Activated T-cell treated with anti-CD3 and anti-CD28 coated beads, Interleukin-2, amount 50 U/mL, for 4 hours (primary cell): ENCODE data around the gene ASPA. TPM values are rescaled to one million over a fixed set of nuclear protein-coding genes. Genes with fewer than 3 reads are reported as not detected.

ENCODE experiments used
- ATAC-seq, 2 donors: fragments of 200-7000 bp; cut with Tn5 transposase; one replicate each; pipeline ENCODE4 v1.10.0; 2021
- DNase-seq: peaks from one replicate; pipeline ENCODE4 v3.0.0-alpha.2; 2020
- H3K27me3 Mint-ChIP-seq: one replicate; pipeline ENCODE4 v1.8.0; 2021; ENCODE audit warnings: low read depth, mixed read lengths
- H3K36me3 Mint-ChIP-seq: one replicate; pipeline ENCODE4 v1.8.0; 2022; ENCODE audit warnings: mixed read lengths; ENCODE audit not compliant: insufficient read depth
- H3K4me1 Mint-ChIP-seq: one replicate; pipeline ENCODE4 v1.8.0; 2021; ENCODE audit warnings: low read depth, mixed read lengths
- H3K4me3 Mint-ChIP-seq: one replicate; pipeline ENCODE4 v1.8.0; 2021; ENCODE audit warnings: mild to moderate bottlenecking, moderate library complexity, mixed read lengths
- H3K9me3 Mint-ChIP-seq: one replicate; pipeline ENCODE4 v1.8.0; 2021; ENCODE audit warnings: mixed read lengths
- total RNA-seq, 3 donors: library from RNA; stranded (reverse); gene quantifications; one replicate each; pipeline ENCODE4 v1.2.1, GENCODE V29; 2021

ASPA gene
- total RNA-seq, 3 donors from 2014 or later = not detected

DNA sequence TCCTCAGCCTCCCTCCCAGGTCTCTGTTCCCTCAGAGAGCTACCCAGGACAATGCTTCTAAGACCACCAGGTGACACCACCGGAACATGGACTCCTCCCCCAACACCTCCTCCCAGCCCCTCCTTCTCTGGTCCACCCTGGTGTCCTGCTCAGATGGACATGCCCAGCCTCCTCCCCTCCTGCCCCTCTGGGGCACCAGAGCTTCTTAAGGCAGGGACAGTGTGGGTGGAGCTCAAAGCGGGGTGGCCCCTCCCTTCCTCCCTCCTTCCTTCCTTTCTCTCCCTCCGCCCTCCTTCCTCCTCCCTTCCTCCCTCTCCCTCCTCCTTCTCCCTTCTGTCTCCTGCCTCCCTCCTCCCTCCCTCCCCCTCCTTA, 59.1 kb downstream of the ASPA start:
- H3K4me1 Mint-ChIP-seq = peaks cover 4% of the 10 kb centered on the region
- H3K9me3 Mint-ChIP-seq = no peaks in the 10 kb centered on the region
- no peaks in the 10 kb centered on the region for H3K36me3 Mint-ChIP-seq
- ATAC-seq (no peak), DNase-seq (no peak)
- peaks cover 4% of the 10 kb centered on the region for H3K27me3 Mint-ChIP-seq
- H3K4me3 Mint-ChIP-seq = no peak overlapping the region

DNA sequence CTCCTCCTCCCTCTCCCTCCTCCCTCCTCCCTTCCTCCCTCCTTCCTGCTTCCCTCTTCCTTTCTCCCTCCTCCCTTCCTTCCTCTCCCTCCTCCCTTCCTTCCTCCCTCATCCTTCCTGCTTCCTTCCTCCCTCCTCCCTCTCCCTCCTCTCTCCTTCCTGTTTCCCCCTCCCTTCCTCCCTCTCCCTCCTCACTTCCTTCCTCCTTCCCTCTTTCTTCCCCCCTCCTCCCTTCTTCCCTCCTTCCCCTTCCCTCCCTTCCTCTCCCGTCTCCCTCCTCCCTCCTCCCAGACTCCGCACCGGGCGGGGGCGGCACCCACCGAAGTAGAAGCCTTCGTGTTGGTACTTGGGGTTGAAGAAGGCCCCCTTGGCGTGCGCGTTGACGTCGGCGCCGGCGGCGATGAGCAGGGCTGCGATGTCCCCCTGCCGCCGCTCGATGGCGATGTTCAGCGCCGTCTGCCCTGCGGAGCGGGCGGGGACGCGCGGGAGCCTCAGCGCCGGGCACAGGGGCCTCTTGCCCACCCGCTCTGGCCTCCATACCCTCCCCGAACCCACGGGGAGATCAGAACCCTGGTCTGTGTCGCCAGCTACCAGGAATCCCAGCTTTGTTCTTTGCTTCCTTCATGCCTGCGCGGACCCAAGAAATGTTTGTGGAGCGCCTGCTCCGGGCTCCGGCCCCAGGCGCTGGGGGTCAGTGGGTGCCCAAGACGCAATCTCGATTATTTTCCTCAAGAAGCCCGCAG, 59.6 kb downstream of the ASPA start:
- no peaks in the 10 kb centered on the region for H3K36me3 Mint-ChIP-seq
- H3K4me3 Mint-ChIP-seq = peak overlapping the region; percentile 16
- DNase-seq (peak; percentile 21), ATAC-seq (peak; percentile 86 to 96)
- no peaks in the 10 kb centered on the region for H3K9me3 Mint-ChIP-seq
- peaks cover 4% of the 10 kb centered on the region for H3K4me1 Mint-ChIP-seq
- peaks cover 4% of the 10 kb centered on the region for H3K27me3 Mint-ChIP-seq

DNA sequence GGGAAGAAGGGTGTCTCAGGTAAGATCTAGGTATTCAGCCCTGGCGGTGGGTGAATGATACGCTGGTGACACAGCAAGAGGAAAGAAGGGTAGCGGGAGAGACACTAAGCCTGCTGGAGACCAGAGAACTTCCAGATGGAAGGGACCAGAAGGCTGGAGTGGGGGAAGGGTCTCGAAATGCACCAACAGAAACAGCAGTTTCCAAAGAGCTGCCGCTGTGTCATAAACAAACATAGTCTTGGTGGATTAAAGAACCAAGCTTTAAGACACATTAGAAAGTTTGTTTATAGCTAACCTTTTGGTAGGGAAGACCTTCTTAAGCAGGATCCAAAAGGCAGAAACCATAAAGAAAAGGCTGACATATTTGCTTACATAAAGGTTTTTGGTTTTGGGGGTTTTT, 60.9 kb downstream of the ASPA start:
- Mint-ChIP-seq H3K9me3 (no peaks in the 10 kb centered on the region), H3K36me3 (no peaks in the 10 kb centered on the region), H3K4me3 (no peak overlapping the region), H3K27me3 (peaks cover 4% of the 10 kb centered on the region), H3K4me1 (peaks cover 4% of the 10 kb centered on the region)
- no peak for ATAC-seq
- DNase-seq = no peak

DNA sequence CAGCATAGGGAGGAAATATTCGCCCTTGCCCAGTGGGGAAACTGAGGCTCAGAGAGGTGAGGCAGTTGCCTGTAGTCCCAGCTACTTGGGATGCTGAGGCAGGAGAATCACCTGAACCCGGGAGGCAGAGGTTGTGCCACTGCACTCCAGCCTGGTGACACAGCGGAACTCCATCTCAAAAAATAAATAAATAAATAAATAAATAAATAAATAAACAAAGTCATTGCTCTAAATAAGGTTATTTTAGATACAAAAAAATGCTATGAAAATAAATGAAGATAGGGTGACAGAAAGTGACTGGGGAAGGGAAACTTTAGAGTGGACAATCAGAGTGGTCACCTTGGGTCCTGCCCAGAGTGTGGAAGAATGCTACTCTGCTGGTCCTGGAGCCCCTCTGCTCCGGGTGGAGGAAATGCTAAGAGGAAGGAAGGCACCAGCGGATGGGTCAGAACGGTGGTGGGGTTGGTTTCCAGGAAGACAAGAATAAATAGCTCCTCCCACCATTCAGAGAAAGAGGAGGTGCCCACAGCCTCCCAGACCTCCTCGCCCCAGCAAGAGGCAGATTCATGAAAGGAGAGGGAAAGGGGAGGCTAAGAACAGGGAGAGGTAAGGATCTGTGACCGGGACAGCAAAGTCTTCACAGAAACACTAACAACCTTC, 64.2 kb downstream of the ASPA start:
- peaks cover 8% of the 10 kb centered on the region for H3K27me3 Mint-ChIP-seq
- DNase-seq (no peak), ATAC-seq (no peak)
- no peaks in the 10 kb centered on the region for H3K36me3 Mint-ChIP-seq
- H3K4me3 Mint-ChIP-seq = no peak overlapping the region
- no peaks in the 10 kb centered on the region for H3K4me1 Mint-ChIP-seq
- H3K9me3 Mint-ChIP-seq = no peaks in the 10 kb centered on the region

DNA sequence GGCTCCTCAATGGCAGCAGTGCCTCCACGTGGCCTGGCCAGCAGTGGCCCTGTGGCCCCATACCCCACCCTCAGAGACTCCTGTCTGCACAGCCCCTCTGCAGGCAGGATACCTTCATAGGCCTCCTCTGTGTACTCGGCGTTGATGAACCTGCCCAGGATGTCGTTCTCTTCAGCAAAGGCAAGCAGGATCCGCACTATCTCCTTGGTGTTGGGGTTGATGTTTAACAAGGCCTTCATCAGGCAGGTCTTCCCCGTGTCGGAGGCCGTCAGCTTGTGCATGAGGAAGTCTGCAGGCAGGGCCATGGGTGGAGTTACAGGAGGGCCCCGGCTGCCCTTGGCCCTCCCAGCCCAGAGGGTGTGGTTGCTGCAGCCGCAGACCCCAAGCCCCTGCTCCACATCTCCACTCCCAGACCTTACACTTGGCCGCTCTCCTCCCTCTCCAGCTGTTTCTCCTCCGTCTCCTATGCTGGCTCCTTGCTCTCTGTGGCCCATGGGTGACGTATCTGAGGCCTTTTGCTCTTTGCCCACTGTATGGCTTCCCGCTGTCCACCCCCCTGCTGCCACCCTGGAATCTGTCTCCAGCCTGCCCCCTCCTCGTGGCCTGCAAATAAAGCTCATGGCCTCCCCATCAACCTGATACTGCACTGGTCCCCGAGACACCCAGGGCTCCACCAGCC, 66.8 kb downstream of the ASPA start:
- DNase-seq = no peak
- Mint-ChIP-seq H3K36me3 (no peaks in the 10 kb centered on the region), H3K9me3 (no peaks in the 10 kb centered on the region), H3K4me3 (no peak overlapping the region), H3K4me1 (no peaks in the 10 kb centered on the region), H3K27me3 (peaks cover 5% of the 10 kb centered on the region)
- ATAC-seq = no peak

DNA sequence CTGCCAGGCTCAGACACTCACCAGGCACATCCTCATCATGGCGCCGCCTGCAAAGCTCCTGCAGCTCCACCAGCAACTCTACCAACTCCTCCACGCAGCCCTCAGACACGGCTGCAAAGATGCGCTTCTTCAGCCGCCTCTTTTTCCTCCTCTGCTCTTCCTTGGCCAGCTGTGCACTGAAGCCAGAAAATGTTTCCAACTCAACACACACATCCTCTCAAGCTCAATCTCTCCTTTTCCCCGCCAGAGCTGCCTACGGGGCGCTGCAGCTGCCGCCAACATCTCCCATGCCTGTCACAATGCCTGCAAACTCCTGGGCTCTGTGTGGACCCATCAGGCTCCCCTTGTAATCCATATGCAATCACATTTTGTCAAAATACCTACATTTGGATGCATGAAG, 67.7 kb downstream of the ASPA start:
- no peak overlapping the region for H3K4me3 Mint-ChIP-seq
- no peaks in the 10 kb centered on the region for H3K9me3 Mint-ChIP-seq
- no peak for ATAC-seq
- H3K27me3 Mint-ChIP-seq = peaks cover 5% of the 10 kb centered on the region
- H3K36me3 Mint-ChIP-seq = no peaks in the 10 kb centered on the region
- no peaks in the 10 kb centered on the region for H3K4me1 Mint-ChIP-seq
- no peak for DNase-seq

- Mint-ChIP-seq H3K27me3 (peaks cover 5% of the 10 kb centered on the region), H3K4me3 (no peak overlapping the region), H3K36me3 (no peaks in the 10 kb centered on the region), H3K9me3 (no peaks in the 10 kb centered on the region), H3K4me1 (no peaks in the 10 kb centered on the region)
- DNase-seq (no peak), ATAC-seq (no peak)
These were observed 68.6 kb downstream of the ASPA start for GRCh38 chr17:3544365-3544764.

GRCh38 chr17:3545151-3545550, 69.4 kb downstream of the ASPA start:
- Mint-ChIP-seq H3K4me1 (no peaks in the 10 kb centered on the region), H3K27me3 (peaks cover 5% of the 10 kb centered on the region), H3K9me3 (no peaks in the 10 kb centered on the region), H3K4me3 (no peak overlapping the region), H3K36me3 (no peaks in the 10 kb centered on the region)
- DNase-seq = no peak
- ATAC-seq = no peak

DNA sequence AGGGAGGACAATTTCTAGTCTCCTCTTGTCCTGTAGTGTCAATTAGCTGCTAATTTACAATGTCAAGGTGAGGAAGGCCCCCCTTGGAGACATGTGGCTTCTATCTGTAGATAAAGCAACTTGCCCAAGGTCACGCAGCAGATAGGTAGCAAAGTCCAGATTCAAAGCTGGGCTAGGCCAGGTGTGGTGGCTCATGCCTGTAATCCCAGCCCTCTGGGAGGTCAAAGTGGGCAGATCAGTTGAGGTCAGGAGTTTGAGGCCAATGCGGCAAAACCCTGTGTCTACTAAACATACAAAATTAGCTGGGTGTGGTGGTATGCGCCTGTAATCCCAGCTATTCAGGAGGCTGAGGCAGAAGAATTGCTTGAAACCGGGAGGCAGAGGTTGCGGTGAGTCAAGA, 70.7 kb downstream of the ASPA start:
- Mint-ChIP-seq H3K9me3 (no peaks in the 10 kb centered on the region), H3K36me3 (no peaks in the 10 kb centered on the region), H3K27me3 (peaks cover 5% of the 10 kb centered on the region), H3K4me1 (no peaks in the 10 kb centered on the region), H3K4me3 (no peak overlapping the region)
- DNase-seq = no peak
- ATAC-seq = no peak

- H3K36me3 Mint-ChIP-seq = no peaks in the 10 kb centered on the region
- DNase-seq (no peak), ATAC-seq (no peak)
- no peak overlapping the region for H3K4me3 Mint-ChIP-seq
- H3K4me1 Mint-ChIP-seq = no peaks in the 10 kb centered on the region
- peaks cover 5% of the 10 kb centered on the region for H3K27me3 Mint-ChIP-seq
- H3K9me3 Mint-ChIP-seq = no peaks in the 10 kb centered on the region
These were observed 71.2 kb downstream of the ASPA start for GRCh38 chr17:3546997-3547396.

DNA sequence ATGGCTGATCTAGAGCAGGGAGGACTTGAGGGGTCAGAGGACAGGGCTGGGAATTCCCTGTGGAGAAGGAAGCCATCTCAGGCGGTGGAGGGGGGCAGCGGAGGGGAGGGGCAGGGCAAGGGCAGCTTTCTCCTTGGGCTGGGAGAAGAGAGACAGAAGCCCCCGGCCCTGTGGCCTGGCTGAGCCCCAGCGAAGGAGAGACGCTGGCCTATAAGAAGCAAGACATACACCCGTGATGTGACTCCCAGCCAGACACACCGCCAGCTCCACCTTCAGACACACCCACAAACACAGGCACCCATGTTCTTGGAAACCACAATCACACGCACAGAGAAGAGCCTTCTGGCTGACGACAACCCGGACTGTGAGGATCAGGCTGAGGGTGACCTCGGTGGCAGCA, 71.8 kb downstream of the ASPA start:
- DNase-seq (no peak), ATAC-seq (no peak)
- Mint-ChIP-seq H3K4me1 (no peaks in the 10 kb centered on the region), H3K4me3 (no peak overlapping the region), H3K27me3 (peaks cover 5% of the 10 kb centered on the region), H3K36me3 (no peaks in the 10 kb centered on the region), H3K9me3 (no peaks in the 10 kb centered on the region)

GRCh38 chr17:3549610-3550162, 73.9 kb downstream of the ASPA start:
- ATAC-seq (no peak), DNase-seq (no peak)
- no peak overlapping the region for H3K4me3 Mint-ChIP-seq

GRCh38 chr17:3551189-3551588, 75.4 kb downstream of the ASPA start:
- ATAC-seq (no peak), DNase-seq (no peak)
- no peak overlapping the region for H3K4me3 Mint-ChIP-seq
- peaks cover 10% of the 10 kb centered on the region for H3K27me3 Mint-ChIP-seq
- no peaks in the 10 kb centered on the region for H3K36me3 Mint-ChIP-seq
- H3K4me1 Mint-ChIP-seq = no peaks in the 10 kb centered on the region
- no peaks in the 10 kb centered on the region for H3K9me3 Mint-ChIP-seq

More at GRCh38 chr17:3549610-3550162, 73.9 kb downstream of the ASPA start:
- Mint-ChIP-seq H3K36me3 (no peaks in the 10 kb centered on the region), H3K9me3 (no peaks in the 10 kb centered on the region), H3K4me1 (no peaks in the 10 kb centered on the region), H3K27me3 (peaks cover 5% of the 10 kb centered on the region)

DNA sequence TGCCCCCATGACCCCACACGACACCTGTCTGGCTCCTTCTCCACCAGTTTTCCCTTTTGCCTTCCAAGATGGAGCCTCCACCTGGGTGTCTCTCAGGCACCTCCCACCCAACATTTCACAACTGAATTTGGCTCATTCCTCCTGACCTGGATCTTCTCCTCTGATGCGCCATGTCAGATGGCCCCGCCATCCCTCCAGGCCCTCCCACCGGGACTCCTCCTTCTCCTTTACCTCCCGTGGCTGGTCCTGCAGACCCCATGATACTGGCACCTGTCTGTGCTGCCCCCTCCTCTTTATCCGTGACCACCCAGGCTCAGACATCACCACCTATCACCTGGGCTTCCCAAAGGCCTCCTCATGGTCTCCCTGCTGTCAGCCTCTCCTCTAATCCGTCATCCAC, 77.1 kb downstream of the ASPA start:
- Mint-ChIP-seq H3K27me3 (peaks cover 11% of the 10 kb centered on the region), H3K9me3 (no peaks in the 10 kb centered on the region), H3K36me3 (no peaks in the 10 kb centered on the region), H3K4me3 (no peak overlapping the region), H3K4me1 (peaks cover 9% of the 10 kb centered on the region)
- ATAC-seq (no peak), DNase-seq (no peak)
